Loucy (cell line): ENCODE data around the gene TP53I11.

Source experiments
- CTCF ChIP-seq: fragments of 200-600 bp; sonication (generic); conservative IDR thresholded peaks from 2 replicates; pipeline ENCODE4 v1.5.1; 2014; ENCODE audit warnings: mild to moderate bottlenecking, antibody characterized with exemption, low read length
- EZH2phosphoT487 ChIP-seq: fragments of 200-600 bp; IDR thresholded peaks from 2 replicates; pipeline ENCODE4 v1.6.1; 2018; ENCODE audit warnings: antibody characterized with exemption, mild to moderate bottlenecking, moderate library complexity, borderline replicate concordance

- TF ChIP-seq CTCF (no peak), EZH2phosphoT487 (no peak)
Observed at GRCh38 chr11:44940404-44940803, 10.3 kb downstream of the TP53I11 start.
